Calu3 (cell line): ENCODE measurements around the gene ANXA4. TPM values are rescaled to one million over a fixed set of nuclear protein-coding genes. Genes with fewer than 3 reads are reported as not detected.

Source experiments
- BruUV-seq: library from RNA; stranded (reverse); fragments of 400-500 nt; replicated peaks from 2 replicates; lab custom pipeline; 2021; lab: Mats Ljungman, UMichigan
- CTCF ChIA-PET: fragments of 300-600 bp; sonication (Branson Sonifier 250); formaldehyde crosslinking; loops from one replicate; lab custom pipeline; 2022; ENCODE audit warnings: antibody characterized with exemption; lab: Charles Lee
- DNase-seq: peaks from one replicate; pipeline ENCODE4 v3.0.0; 2022
- H3K27ac Mint-ChIP-seq: one replicate; pipeline ENCODE4 v1.8.0; 2022; ENCODE audit warnings: mixed read lengths; ENCODE audit not compliant: unreplicated experiment
- H3K27me3 Mint-ChIP-seq: one replicate; pipeline ENCODE4 v1.8.0; 2022; ENCODE audit warnings: mixed read lengths; ENCODE audit not compliant: unreplicated experiment
- H3K36me3 Mint-ChIP-seq: one replicate; pipeline ENCODE4 v1.8.0; 2022; ENCODE audit warnings: mild to moderate bottlenecking, moderate library complexity, mixed read lengths; ENCODE audit not compliant: insufficient read depth, unreplicated experiment
- H3K4me1 Mint-ChIP-seq: one replicate; pipeline ENCODE4 v1.8.0; 2022; ENCODE audit warnings: mild to moderate bottlenecking, low read depth, mixed read lengths; ENCODE audit not compliant: unreplicated experiment
- H3K4me3 Mint-ChIP-seq: one replicate; pipeline ENCODE4 v1.8.0; 2022; ENCODE audit warnings: mild to moderate bottlenecking, low read depth, moderate library complexity, mixed read lengths; ENCODE audit not compliant: unreplicated experiment
- H3K9me3 Mint-ChIP-seq: one replicate; pipeline ENCODE4 v1.8.0; 2022; ENCODE audit warnings: low read depth, mixed read lengths; ENCODE audit not compliant: unreplicated experiment
- intact Hi-C: fragments of 100-400 bp; cut with micrococcal nuclease; formaldehyde crosslinking; loops from one replicate; pipeline ENCODE4 v1.10.0; 2022; ENCODE audit not compliant: unreplicated experiment
- total RNA-seq: library from RNA; stranded (reverse); gene quantifications from 2 replicates; pipeline ENCODE4 v1.2.3, GENCODE V29; 2022
- TF ChIP-seq, protein P1 (sequence below): fragments of 200-600 bp; IDR thresholded peaks from one replicate; pipeline ENCODE4 v1.8.0; 2022; ENCODE audit warnings: antibody characterized with exemption; ENCODE audit not compliant: unreplicated experiment

ANXA4 gene
- total RNA-seq, 1 experiment from 2014 or later, result 1,439 TPM

DNA sequence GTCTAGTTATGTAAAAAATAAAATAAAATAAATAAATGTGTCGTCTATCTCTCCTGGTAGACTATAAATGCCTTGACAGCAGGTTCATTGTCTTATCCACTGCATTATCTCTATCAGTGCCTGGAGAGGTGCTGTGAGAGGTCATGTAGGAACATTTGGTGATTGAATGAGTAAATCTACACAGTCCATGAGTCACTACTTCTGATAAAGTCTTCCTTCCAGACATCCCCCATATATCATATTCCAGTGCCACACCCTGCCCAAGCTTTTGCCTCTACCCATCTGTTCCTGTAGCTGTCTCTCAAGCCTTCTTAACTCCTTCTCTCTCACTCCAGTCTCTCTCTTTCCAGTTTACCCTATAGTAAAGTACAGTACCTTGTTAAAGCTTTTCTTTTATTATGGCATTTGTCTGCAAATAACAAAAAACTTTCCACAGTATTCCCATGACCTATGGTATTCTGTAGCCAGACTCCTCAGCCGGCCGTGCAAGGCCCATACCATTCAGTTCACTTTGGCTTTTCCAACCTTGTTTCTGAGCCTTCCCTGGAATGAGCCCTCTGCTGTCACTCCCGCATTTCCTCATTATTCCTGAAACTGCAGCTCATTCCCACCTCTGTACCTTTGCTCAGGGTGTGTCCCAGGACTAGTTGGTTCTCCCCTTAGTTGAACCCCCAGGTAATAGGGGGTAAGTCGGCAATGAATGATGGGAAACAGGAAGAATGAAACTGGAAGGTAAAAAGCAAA lies 37.5 kb downstream of the ANXA4 start:
- no TSS peak for BruUV-seq
- DNase-seq, result peak; percentile 44
- peak overlapping the region; percentile 37 for H3K4me3 Mint-ChIP-seq

GRCh38 chr2:69780921-69781320 lies 39.0 kb downstream of the ANXA4 start:
- Mint-ChIP-seq H3K4me1 (peaks cover 69% of the 10 kb centered on the region), H3K4me3 (peak overlapping the region; percentile 15), H3K36me3 (peaks cover 72% of the 10 kb centered on the region), H3K9me3 (no peaks in the 10 kb centered on the region), H3K27me3 (no peaks in the 10 kb centered on the region), H3K27ac (peak overlapping the region; percentile 86)
- TF ChIP-seq, protein P1, sequence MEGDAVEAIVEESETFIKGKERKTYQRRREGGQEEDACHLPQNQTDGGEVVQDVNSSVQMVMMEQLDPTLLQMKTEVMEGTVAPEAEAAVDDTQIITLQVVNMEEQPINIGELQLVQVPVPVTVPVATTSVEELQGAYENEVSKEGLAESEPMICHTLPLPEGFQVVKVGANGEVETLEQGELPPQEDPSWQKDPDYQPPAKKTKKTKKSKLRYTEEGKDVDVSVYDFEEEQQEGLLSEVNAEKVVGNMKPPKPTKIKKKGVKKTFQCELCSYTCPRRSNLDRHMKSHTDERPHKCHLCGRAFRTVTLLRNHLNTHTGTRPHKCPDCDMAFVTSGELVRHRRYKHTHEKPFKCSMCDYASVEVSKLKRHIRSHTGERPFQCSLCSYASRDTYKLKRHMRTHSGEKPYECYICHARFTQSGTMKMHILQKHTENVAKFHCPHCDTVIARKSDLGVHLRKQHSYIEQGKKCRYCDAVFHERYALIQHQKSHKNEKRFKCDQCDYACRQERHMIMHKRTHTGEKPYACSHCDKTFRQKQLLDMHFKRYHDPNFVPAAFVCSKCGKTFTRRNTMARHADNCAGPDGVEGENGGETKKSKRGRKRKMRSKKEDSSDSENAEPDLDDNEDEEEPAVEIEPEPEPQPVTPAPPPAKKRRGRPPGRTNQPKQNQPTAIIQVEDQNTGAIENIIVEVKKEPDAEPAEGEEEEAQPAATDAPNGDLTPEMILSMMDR, result no peak
- intact Hi-C loops, result loop anchor here (5.0 kb wide), 2 partner anchors 39 to 51 kb away; partner anchors contain the start of gene ANXA4
- BruUV-seq, result no TSS peak
- DNase-seq, result no peak
- CTCF ChIA-PET, result interaction anchor here (0.7 to 1.8 kb wide), 10 partner anchors 9 to 1067 kb away, joined by 3 to 9 read pairs (median 4); no protein-coding TSS in a partner anchor

More for the DNA sequence above, 37.5 kb downstream of the ANXA4 start:
- peaks cover 66% of the 10 kb centered on the region for H3K4me1 Mint-ChIP-seq
- H3K27ac Mint-ChIP-seq, result peak overlapping the region; percentile 86
- TF ChIP-seq, protein P1, result no peak
- CTCF ChIA-PET, result interaction anchor here (0.6 to 1.1 kb wide), 5 partner anchors 32 to 131 kb away, joined by 3 to 4 read pairs (median 3); no protein-coding TSS in a partner anchor
- no peaks in the 10 kb centered on the region for H3K27me3 Mint-ChIP-seq
- peaks cover 71% of the 10 kb centered on the region for H3K36me3 Mint-ChIP-seq
- intact Hi-C loops, result loop anchor here (5.0 kb wide), 2 partner anchors 37 to 53 kb away; partner anchors contain the start of gene ANXA4
- H3K9me3 Mint-ChIP-seq, result no peaks in the 10 kb centered on the region

GRCh38 chr2:69781321-69782248 lies 39.7 kb downstream of the ANXA4 start:
- intact Hi-C loops, result loop anchor here (5.0 kb wide), 2 partner anchors 39 to 51 kb away; partner anchors contain the start of gene ANXA4
- H3K36me3 Mint-ChIP-seq, result peaks cover 71% of the 10 kb centered on the region
- peak overlapping the region; percentile 86 for H3K27ac Mint-ChIP-seq
- no peaks in the 10 kb centered on the region for H3K27me3 Mint-ChIP-seq
- BruUV-seq, result TSS peak; percentile 9
- peak; percentile 73 for DNase-seq
- TF ChIP-seq, protein P1, result no peak
- H3K4me1 Mint-ChIP-seq, result peaks cover 71% of the 10 kb centered on the region
- H3K4me3 Mint-ChIP-seq, result peak overlapping the region; percentile 15
- CTCF ChIA-PET, result interaction anchor here (0.7 to 1.8 kb wide), 10 partner anchors 8 to 1067 kb away, joined by 3 to 9 read pairs (median 4); no protein-coding TSS in a partner anchor
- H3K9me3 Mint-ChIP-seq, result no peaks in the 10 kb centered on the region

GRCh38 chr2:69784228-69784627 lies 42.3 kb downstream of the ANXA4 start:
- no peaks in the 10 kb centered on the region for H3K27me3 Mint-ChIP-seq
- intact Hi-C loops, result loop anchor here (5.0 kb wide), 2 partner anchors 42 to 48 kb away; partner anchors contain the start of gene ANXA4
- no peak for DNase-seq
- TF ChIP-seq, protein P1, result no peak
- no TSS peak for BruUV-seq
- CTCF ChIA-PET, result no interaction called here
- H3K27ac Mint-ChIP-seq, result peak overlapping the region; percentile 87
- H3K9me3 Mint-ChIP-seq, result no peaks in the 10 kb centered on the region
- H3K36me3 Mint-ChIP-seq, result peaks cover 77% of the 10 kb centered on the region
- H3K4me3 Mint-ChIP-seq, result peak overlapping the region; percentile 5
- peaks cover 72% of the 10 kb centered on the region for H3K4me1 Mint-ChIP-seq
